Muscle of leg (tissue), 11 donors: Measurements from ENCODE around the gene MIP. TPM values are rescaled to one million over a fixed set of nuclear protein-coding genes. Genes with fewer than 3 reads are reported as not detected.
"Not testable (repeated sequence)": the region's sequence is repeated elsewhere in the genome, so short reads cannot be mapped to it uniquely, and the experiment has no call there.

Experiments used
- DNase-seq: peaks from one replicate; pipeline ENCODE4 v3.0.0; 2013
- H3K27ac ChIP-seq: one replicate; pipeline ENCODE4 v1.5.1; 2013; ENCODE audit warnings: mild to moderate bottlenecking, low read length, control low read depth
- H3K27me3 ChIP-seq: one replicate; pipeline ENCODE4 v1.6.1; 2013; ENCODE audit warnings: low read length; ENCODE audit not compliant: control insufficient read depth, insufficient read depth
- H3K36me3 ChIP-seq: one replicate; pipeline ENCODE4 v1.6.1; 2013; ENCODE audit warnings: low read length; ENCODE audit not compliant: control insufficient read depth, insufficient read depth
- H3K4me1 ChIP-seq: one replicate; pipeline ENCODE4 v1.6.1; 2013; ENCODE audit warnings: low read length; ENCODE audit not compliant: control insufficient read depth, insufficient read depth
- H3K4me3 ChIP-seq: one replicate; pipeline ENCODE4 v1.5.1; 2013; ENCODE audit warnings: low read length, control low read depth
- H3K9me3 ChIP-seq: replicated peaks from 2 replicates; pipeline ENCODE4 v1.6.1; 2013; ENCODE audit warnings: low read depth, low read length; ENCODE audit not compliant: control insufficient read depth
- WGBS: methylation state at CpG from one replicate; pipeline ENCODE4 v1.1.5; 2013; ENCODE audit warnings: missing lambda C conversion rate; ENCODE audit not compliant: insufficient coverage; 5-methylcytosine and 5-hydroxymethylcytosine counted together
- polyA plus RNA-seq, 8 donors: library from polyadenylated mRNA; unstranded; fragments of 120-200 nt; gene quantifications; one replicate each; pipeline versions ENCODE4 v1.2.1 to v1.2.3, GENCODE V29; 2013; ENCODE audit warnings: inconsistent platforms in 1 of 8, low replicate concordance in 1 of 8; ENCODE audit not compliant: insufficient read length in 8 of 8, insufficient read depth in 1 of 8
- total RNA-seq: library from RNA; stranded (reverse); fragments of 120-200 nt; gene quantifications from one replicate; pipeline ENCODE4 v1.2.4, GENCODE V29; 2013

Gene MIP
- total and polyA plus RNA-seq, 9 donors, result 0.09 to 0.36 (median 0.18) TPM; not detected in 5

DNA sequence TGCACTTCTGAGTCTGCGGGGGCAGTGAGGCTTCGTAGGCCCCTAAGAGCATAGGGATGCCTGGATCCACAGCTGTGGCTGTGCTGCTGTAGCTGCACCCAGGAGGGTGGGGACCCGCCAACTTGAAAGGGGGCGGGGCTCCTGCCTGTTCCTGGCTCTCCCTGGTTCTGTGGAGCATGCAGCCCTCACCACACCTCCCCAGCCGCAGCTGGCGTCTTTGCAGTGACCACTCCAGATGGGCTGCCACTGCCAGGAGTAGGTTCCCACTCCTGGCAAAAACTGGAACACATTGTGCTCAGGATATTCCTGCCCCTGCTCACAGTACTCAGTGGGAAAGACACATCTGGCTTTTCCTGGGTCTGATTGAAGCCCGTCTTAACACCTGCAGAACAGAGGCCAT is 41.1 kb downstream of the MIP start:
- no peaks in the 10 kb centered on the region for H3K27me3 ChIP-seq
- H3K36me3 ChIP-seq, result peaks cover 22% of the 10 kb centered on the region
- H3K27ac ChIP-seq, result no peak overlapping the region
- no peak for DNase-seq
- 57% methylated on average over 4 of the region's 7 CpGs for WGBS
- H3K4me1 ChIP-seq, result no peaks in the 10 kb centered on the region
- no peaks in the 10 kb centered on the region for H3K9me3 ChIP-seq
- H3K4me3 ChIP-seq, result no peak overlapping the region

DNA sequence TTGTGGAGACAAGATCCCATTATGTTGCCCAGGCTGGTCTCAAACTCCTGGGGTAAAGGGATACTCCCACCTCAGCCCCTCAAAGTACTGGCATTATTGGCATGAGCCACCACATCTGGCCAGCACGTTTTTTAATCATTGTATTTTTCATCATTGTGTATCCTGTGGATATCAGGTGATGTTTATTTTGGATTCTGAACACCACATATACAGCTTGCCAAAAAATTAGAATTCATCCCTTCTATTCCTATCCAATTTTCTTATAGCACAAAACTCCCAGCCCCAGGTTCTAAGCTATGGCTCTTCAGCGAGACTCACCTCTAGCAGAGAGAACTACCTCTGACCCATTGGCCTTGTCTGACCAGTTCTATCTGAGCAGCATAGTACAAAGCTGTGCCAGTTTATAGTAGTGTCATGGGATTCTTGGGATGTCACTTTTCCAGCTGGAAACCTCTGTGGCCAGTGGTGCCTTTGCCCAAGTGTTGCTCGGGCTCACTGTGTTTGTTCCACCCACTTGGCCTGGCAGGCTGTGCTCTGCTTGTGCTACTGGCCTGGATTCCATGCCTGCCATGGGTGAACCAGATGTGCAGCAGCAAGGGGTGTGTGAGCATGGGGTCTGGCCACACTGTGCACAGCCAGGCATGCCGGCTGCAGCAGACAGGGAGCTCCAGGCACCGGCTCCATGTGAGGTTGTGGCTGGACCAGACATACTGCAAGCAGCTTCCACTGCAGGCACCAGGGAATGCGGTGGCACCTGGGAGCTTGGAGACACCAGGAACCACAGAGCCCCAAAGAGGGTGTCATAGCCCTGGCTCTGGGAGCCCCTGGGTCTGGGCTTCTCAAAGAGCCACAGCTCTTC is 42.4 kb downstream of the MIP start:
- no peak overlapping the region for H3K27ac ChIP-seq
- 92% methylated on average over 5 of the region's 6 CpGs for WGBS
- DNase-seq, result no peak

DNA sequence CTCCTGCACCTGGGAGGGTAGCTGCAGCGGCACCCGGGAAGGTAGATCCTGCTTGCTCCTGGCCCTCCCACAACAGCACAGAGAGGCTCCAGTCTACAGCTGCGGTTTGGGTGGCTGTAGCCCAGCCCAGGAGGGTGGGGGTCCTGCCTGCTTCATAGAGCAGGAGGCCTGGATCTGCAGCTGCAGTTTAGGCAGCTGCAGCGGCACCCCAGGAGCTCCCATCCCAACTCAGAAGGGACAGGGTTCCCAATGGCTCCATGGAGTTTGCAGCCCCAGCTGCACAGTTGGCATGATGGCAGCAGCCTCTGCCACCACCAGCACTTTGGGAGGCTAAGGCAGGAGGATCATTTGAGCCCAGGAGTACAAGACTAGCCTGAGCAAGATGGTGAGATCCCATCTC is 43.7 kb downstream of the MIP start:
- H3K9me3 ChIP-seq, result no peaks in the 10 kb centered on the region
- no peak overlapping the region for H3K4me3 ChIP-seq
- H3K27me3 ChIP-seq, result no peaks in the 10 kb centered on the region
- H3K36me3 ChIP-seq, result peaks cover 2% of the 10 kb centered on the region
- no peaks in the 10 kb centered on the region for H3K4me1 ChIP-seq
- 65% methylated on average over 4 of the region's 4 CpGs for WGBS
- H3K27ac ChIP-seq, result no peak overlapping the region
- no peak for DNase-seq

More for the DNA sequence above, 42.4 kb downstream of the MIP start:
- no peaks in the 10 kb centered on the region for H3K27me3 ChIP-seq
- no peak overlapping the region for H3K4me3 ChIP-seq
- no peaks in the 10 kb centered on the region for H3K4me1 ChIP-seq
- H3K9me3 ChIP-seq, result no peaks in the 10 kb centered on the region
- peaks cover 11% of the 10 kb centered on the region for H3K36me3 ChIP-seq

DNA sequence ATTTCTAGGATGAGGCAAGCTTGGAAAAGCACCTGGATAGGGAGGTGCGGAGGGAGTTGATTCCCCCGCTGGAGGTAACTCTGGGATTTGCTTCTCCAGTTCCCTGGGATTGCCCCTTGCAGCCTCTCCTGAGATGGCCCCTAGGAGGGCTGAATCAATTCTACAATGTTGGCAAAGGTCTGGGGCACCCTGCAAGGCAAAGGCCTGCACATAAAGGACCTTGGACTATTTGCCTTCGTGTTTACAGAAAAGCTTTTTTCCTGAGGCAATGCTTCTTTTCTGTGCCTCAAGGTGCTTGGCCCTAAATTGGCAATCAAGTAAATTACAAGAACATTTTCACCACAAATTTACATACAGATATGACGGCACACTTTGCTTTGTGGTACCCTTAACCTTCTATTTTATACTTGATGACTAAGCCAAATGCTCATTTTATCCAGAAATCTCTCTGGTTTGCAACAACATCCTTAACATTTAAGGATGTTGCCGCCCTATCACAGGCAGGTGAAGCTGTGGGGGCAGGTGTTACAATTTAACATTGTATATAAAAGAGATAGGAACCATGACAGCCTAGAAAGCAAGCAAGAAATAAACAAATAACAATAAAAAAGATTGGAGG is 45.5 kb downstream of the MIP start:
- Histone ChIP-seq H3K27ac (no peak overlapping the region), H3K27me3 (no peaks in the 10 kb centered on the region), H3K36me3 (no peaks in the 10 kb centered on the region), H3K4me1 (no peaks in the 10 kb centered on the region), H3K9me3 (no peaks in the 10 kb centered on the region), H3K4me3 (no peak overlapping the region)
- no peak for DNase-seq
- WGBS, result 94% methylated on average over 4 of the region's 5 CpGs

DNA sequence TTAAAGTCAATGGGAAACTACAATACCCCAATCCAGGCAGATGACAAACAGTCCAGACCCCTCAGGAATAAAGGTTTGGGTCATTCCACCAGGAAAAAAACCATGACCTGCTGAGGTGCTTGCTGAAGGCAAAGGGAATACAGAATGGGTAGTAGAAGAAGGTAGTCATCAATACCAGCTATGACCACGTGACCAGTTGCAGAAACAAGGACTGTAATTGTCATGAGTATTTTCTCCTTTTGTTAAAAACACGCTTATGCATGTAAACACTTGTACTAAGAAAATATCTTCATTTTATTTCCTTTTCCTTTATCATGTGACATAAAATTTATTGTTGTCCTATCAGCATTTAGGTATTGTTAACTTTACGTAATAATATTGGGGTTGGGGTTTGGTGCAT is 50.2 kb downstream of the MIP start:
- DNase-seq, H3K27ac ChIP-seq, H3K4me1 ChIP-seq, H3K9me3 ChIP-seq, H3K36me3 ChIP-seq, H3K27me3 ChIP-seq, H3K4me3 ChIP-seq: not testable (repeated sequence)
- no CpG with 5 or more reads among the region's 3 CpGs for WGBS

DNA sequence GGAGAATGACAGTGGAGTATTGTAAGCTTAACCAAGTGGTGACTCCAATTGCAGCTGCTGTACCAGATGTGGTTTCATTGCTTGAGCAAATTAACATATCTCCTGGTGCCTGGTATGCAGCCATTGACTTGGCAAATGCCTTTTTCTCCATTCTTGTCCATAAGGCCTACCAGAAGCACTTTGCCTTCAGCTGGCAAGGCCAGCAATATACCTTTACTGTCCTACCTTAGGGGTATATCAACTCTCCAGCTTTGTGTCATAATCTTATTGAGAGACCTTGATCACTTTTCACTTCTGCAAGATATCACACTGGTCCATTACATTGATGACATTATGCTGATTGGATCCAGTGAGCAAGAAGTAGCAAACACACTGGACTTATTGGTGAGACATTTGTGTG is 52.8 kb downstream of the MIP start:
- H3K4me3 ChIP-seq, H3K4me1 ChIP-seq, H3K36me3 ChIP-seq, DNase-seq, H3K9me3 ChIP-seq, H3K27ac ChIP-seq, H3K27me3 ChIP-seq: not testable (repeated sequence)

DNA sequence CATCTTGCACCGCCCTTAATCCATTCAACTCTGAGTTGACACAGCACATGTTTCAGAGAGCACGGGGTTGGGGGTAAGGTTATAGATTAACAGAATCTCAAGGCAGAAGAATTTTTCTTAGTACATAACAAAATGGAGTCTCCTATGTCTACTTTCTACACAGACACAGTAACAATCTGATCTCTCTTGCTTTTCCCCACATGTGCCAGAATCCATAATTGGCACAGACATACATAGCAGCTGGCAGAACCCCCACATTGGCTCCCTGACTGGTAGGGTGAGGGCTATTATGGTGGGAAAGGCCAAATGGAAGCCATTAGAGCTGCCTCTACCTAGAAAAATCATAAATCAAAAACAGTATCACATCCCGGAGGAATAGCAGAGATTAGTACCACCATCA is 53.3 kb downstream of the MIP start:
- H3K27me3 ChIP-seq, DNase-seq, H3K4me1 ChIP-seq, H3K4me3 ChIP-seq, H3K9me3 ChIP-seq, H3K27ac ChIP-seq, H3K36me3 ChIP-seq: not testable (repeated sequence)
- no CpG with 5 or more reads among the region's 3 CpGs for WGBS

Other genes starting within 250 kb of the MIP start
- gene RNF41, start 232.7 kb downstream of the MIP start, total RNA-seq, result 47.5 TPM
- gene RNF41, start 232.7 kb downstream of the MIP start, polyA plus RNA-seq, result 10 to 100 TPM; 35.5 to 49.3 (median 44.1) TPM
- gene NABP2, start 230.3 kb downstream of the MIP start, total RNA-seq, result 24.1 TPM
- 10 to 100 TPM; 16.1 to 23.6 (median 20.3) TPM for gene NABP2, start 230.3 kb downstream of the MIP start, polyA plus RNA-seq
- 0.35 TPM for gene SLC39A5, start 224.6 kb downstream of the MIP start, total RNA-seq
- gene SLC39A5, start 224.6 kb downstream of the MIP start, polyA plus RNA-seq, result 10 to 100 TPM in 1 of 8 donors, 1 to 10 TPM in 2, under 1 TPM in 5; 0.32 to 18.5 (median 0.63) TPM
- gene ANKRD52, start 196.3 kb downstream of the MIP start, total RNA-seq, result 8.6 TPM
- 10 to 100 TPM; 16.4 to 22.6 (median 18.9) TPM for gene ANKRD52, start 196.3 kb downstream of the MIP start, polyA plus RNA-seq
- gene COQ10A, start 187.7 kb downstream of the MIP start, total RNA-seq, result 18.9 TPM
- gene COQ10A, start 187.7 kb downstream of the MIP start, polyA plus RNA-seq, result 10 to 100 TPM; 13.4 to 34.4 (median 19.0) TPM
- 93.5 TPM for gene CS, start 154.3 kb downstream of the MIP start, total RNA-seq
- 100 to 1,000 TPM; 174 to 252 (median 214) TPM for gene CS, start 154.3 kb downstream of the MIP start, polyA plus RNA-seq
- gene CNPY2, start 138.7 kb downstream of the MIP start, total RNA-seq, result 78.3 TPM
- 10 to 100 TPM; 41.5 to 73.0 (median 61.1) TPM for gene CNPY2, start 138.7 kb downstream of the MIP start, polyA plus RNA-seq
- gene PAN2, start 120.7 kb downstream of the MIP start, total RNA-seq, result 39.8 TPM
- 10 to 100 TPM; 27.9 to 49.6 (median 41.9) TPM for gene PAN2, start 120.7 kb downstream of the MIP start, polyA plus RNA-seq
- 0.18 TPM for gene IL23A, start 115.8 kb downstream of the MIP start, total RNA-seq
- under 1 TPM; 0.24 to 0.74 (median 0.44) TPM for gene IL23A, start 115.8 kb downstream of the MIP start, polyA plus RNA-seq
- gene STAT2, start 94.5 kb downstream of the MIP start, total RNA-seq, result 63.4 TPM
- 10 to 100 TPM; 40.9 to 71.8 (median 59.6) TPM for gene STAT2, start 94.5 kb downstream of the MIP start, polyA plus RNA-seq
- gene APOF, start 91.8 kb downstream of the MIP start, total RNA-seq, result not detected
- gene APOF, start 91.8 kb downstream of the MIP start, polyA plus RNA-seq, result not detected
- gene TIMELESS, start 5.2 kb downstream of the MIP start, total RNA-seq, result 5.2 TPM
- gene TIMELESS, start 5.2 kb downstream of the MIP start, polyA plus RNA-seq, result 10 to 100 TPM; 14.5 to 22.8 (median 16.7) TPM
- 2.0 TPM for gene SPRYD4, start 13.9 kb upstream of the MIP start, total RNA-seq
- 1 to 10 TPM; 1.4 to 2.7 (median 1.8) TPM for gene SPRYD4, start 13.9 kb upstream of the MIP start, polyA plus RNA-seq
- 0.09 TPM for gene GLS2, start 33.5 kb upstream of the MIP start, total RNA-seq
- gene GLS2, start 33.5 kb upstream of the MIP start, polyA plus RNA-seq, result under 1 TPM in 7 of 8 donors, not detected in 1; 0.32 to 0.78 (median 0.41) TPM
- 19.6 TPM for gene RBMS2, start 67.2 kb upstream of the MIP start, total RNA-seq
- gene RBMS2, start 67.2 kb upstream of the MIP start, polyA plus RNA-seq, result 10 to 100 TPM; 13.0 to 29.3 (median 19.2) TPM
- gene BAZ2A, start 175.7 kb upstream of the MIP start, total RNA-seq, result 17.6 TPM
- gene BAZ2A, start 175.7 kb upstream of the MIP start, polyA plus RNA-seq, result 10 to 100 TPM; 26.4 to 44.8 (median 37.6) TPM
- 428 TPM for gene ATP5F1B, start 191.3 kb upstream of the MIP start, total RNA-seq
- gene ATP5F1B, start 191.3 kb upstream of the MIP start, polyA plus RNA-seq, result 100 to 1,000 TPM; 633 to 733 (median 708) TPM
- 73.6 TPM for gene PTGES3, start 233.6 kb upstream of the MIP start, total RNA-seq
- gene PTGES3, start 233.6 kb upstream of the MIP start, polyA plus RNA-seq, result 100 to 1,000 TPM; 199 to 246 (median 205) TPM